Activated CD8-positive, alpha-beta memory T cell treated with anti-CD3 and anti-CD28 coated beads for 4 hours (primary cell): ENCODE data around the gene FAM187B.
"Not testable (repeated sequence)": the region's sequence is repeated elsewhere in the genome, so short reads cannot be mapped to it uniquely, and the experiment has no call there.

Experiments used
- DNase-seq, 2 donors: peaks; one replicate each; pipeline ENCODE4 v3.0.0-alpha.2; 2020; ENCODE audit warnings: low read depth in 2 of 2

Gene FAM187B

GRCh38 chr19:35262101-35262761 is 33.7 kb upstream of the FAM187B start:
- no peak for DNase-seq

GRCh38 chr19:35261356-35262100 is 33.0 kb upstream of the FAM187B start:
- no peak for DNase-seq

GRCh38 chr19:35260694-35261304 is 32.3 kb upstream of the FAM187B start:
- DNase-seq: no peak

GRCh38 chr19:35257113-35257461 is 28.5 kb upstream of the FAM187B start:
- no peak for DNase-seq

GRCh38 chr19:35256566-35256965 is 28.0 kb upstream of the FAM187B start:
- no peak for DNase-seq

GRCh38 chr19:35254341-35255297 is 26.1 kb upstream of the FAM187B start:
- no peak for DNase-seq

GRCh38 chr19:35253316-35254286 is 25.1 kb upstream of the FAM187B start:
- DNase-seq: no peak

GRCh38 chr19:35251456-35251855 is 22.9 kb upstream of the FAM187B start:
- DNase-seq: no peak

GRCh38 chr19:35249848-35250711 is 21.5 kb upstream of the FAM187B start:
- DNase-seq: no peak

- no peak for DNase-seq
These were observed 20.8 kb upstream of the FAM187B start for GRCh38 chr19:35249146-35249847.

GRCh38 chr19:35248310-35249145 is 20.0 kb upstream of the FAM187B start, which contains the start of gene LSR:
LSR (plus strand) TSS chr19:35249002; CDS start chr19:35249023, 21 bp downstream.
- peak in 1 of 2 donors; percentile 58 for DNase-seq

- no peak for DNase-seq
These were observed 19.2 kb upstream of the FAM187B start for GRCh38 chr19:35247526-35248309.

- DNase-seq: no peak
These were observed 18.0 kb upstream of the FAM187B start for GRCh38 chr19:35246466-35247092.

GRCh38 chr19:35241417-35241816 is 12.9 kb upstream of the FAM187B start:
- DNase-seq: no peak

- no peak for DNase-seq
These were observed 11.8 kb upstream of the FAM187B start for GRCh38 chr19:35240327-35240726.

GRCh38 chr19:35239597-35239996 is 11.1 kb upstream of the FAM187B start:
- DNase-seq: not testable (repeated sequence)
